GM18498 (cell line): Measurements from ENCODE around the gene PSMC3IP.
A peak's percentile ranks its signal among the peaks of the same experiment; 100 is the strongest.

Source experiments
- ATAC-seq: cut with Tn5 transposase; IDR thresholded peaks from one replicate; pipeline ENCODE4 v1.9.1; 2021; ENCODE audit warnings: mild to moderate bottlenecking, moderate library complexity; ENCODE audit not compliant: unreplicated experiment

Gene PSMC3IP

DNA sequence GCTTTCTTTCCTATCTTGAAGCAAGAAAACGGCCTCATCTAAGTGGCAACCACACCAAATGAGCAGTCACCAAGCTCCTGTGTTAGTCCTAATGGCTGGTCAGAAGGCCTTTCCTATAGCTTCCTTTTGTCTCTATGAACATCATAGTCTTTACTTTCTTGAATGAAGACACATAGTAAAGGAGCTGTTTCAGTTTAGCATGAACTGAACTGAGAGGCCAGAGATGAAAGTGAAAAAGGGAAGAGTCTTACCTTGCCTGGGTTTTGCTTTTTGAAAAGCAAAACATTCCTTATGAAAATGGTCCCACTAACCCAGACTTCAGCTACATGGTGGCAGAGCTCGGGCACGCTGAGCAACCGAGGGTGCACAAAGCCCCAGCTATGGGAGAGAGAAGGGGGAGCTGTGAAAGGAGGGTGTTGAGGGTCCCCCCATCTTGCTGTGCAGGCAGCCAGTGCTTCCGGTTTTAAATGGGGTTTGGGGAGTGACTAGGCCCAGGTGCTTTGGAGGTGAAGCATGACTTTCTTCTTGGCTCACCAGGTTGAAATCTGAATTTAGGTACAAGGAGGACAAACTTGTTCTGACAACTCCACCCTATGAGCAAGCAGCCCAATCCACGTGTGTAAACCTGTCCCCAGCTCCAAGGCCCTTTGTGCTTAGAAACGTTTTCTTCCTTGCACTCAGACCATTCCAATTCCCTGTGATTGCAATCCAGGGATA, 9.1 kb upstream of the PSMC3IP start:
- peak; percentile 69 for ATAC-seq

GRCh38 chr17:42585353-42585752, 7.8 kb upstream of the PSMC3IP start:
- no peak for ATAC-seq

DNA sequence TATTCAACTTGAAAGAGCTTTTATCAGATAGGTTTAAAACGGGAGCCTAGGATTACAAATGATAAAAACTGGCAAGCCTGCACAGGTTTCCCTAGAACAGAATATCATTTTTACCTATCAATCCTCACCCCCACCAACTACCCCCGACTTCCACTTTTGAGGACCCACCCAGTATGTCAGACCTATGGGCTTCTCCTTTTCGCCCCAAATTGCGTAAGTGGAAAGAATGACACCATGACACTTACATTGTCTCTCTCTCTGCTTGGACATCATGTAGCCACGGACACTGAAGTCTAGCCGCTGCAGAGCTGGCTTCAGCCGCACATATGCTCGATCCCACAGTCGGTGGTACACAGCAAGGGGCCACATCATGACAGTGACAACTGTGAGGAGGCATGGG, 7.4 kb upstream of the PSMC3IP start:
- no peak for ATAC-seq

- ATAC-seq, result no peak
Measured at GRCh38 chr17:42581744-42582270, 4.3 kb upstream of the PSMC3IP start.

- ATAC-seq, result no peak
Measured at GRCh38 chr17:42579794-42580551, 2.4 kb upstream of the PSMC3IP start.

DNA sequence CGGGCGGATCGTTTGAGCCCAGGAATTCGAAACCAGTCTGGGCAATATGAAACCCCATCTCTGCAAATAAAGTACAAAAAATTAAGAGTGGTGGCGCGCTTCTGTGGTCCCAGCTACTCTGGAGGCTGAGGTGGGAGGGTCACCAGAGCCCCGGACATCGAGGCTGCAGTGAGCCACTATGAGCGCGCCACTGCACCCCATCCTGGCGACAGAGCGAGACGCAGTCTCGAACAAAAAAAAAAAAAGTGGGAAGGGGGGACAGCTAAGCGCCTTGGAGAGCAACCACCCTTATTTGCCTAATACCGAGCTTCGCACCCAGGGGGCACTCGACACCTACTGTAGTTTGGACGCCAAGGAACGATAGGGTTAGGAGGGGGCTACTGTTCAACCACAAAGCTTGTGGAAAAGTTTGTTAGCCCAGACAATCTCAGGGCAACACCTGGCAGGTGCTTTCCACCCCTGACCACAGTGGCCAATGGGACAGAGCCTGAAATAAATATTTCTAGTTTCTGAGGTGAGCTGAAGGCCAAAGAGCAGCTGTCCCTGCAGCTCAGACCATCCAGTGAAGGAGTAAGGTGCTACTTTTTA, 847 bp upstream of the PSMC3IP start:
- ATAC-seq, result peak; percentile 58

DNA sequence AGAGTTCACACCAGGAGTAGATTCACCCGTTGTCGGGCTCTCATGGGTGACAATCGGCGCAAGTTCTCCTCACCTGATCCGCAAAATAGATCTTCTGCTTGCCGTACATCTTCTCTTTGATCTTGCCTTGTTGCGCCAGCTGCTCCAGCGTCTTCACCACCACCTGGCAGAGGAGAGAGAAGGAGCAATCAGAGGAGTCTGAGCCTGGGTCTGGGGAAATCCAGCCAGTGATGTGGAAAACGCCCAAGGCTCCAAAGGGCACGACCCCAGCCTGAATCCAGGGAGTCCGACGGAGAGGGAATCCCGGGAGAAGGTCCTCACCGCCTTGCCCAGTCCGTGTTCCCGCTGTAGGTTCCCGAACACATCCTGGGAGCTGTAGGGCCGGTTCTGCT, 393 bp downstream of the PSMC3IP start:
- ATAC-seq, result no peak

DNA sequence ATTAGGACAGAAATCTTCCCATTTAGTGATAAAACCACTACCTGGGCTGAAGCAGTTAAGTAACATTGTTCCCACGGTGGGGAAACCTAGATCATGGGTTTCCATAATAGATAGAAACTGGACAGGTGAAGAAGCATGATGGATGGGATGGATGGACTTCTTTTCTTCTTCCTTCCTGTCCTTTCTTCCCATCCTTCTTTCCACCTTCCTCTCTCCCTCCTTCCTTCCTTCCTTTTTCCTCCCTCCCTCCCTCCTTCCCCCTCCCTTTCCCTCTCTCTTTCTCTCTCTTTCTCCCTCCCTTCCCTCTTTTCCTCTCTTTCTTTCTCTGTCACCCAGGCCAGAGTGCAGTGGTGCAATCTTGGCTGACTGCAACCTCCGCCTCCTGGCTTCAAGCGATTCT, 3.1 kb downstream of the PSMC3IP start:
- no peak for ATAC-seq

DNA sequence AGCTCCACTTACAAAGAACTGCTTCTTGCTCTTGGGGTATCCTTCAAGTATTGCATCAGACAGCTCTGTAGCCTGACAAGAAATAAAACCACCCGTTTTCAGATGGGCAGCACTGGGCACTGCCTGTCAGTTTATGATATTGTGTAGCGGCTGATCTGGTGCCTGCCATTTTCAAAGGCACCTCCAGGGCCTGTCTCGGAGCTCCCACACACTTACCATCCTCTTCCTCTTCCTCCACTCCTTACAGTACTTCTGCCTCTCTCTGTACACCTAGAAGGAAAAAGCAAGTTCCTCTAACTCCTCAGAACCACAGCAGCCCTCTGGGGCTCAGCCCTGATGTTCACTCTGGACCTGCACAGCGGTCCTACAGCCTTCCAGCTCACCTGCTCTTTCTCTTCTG, 4.4 kb downstream of the PSMC3IP start:
- ATAC-seq, result no peak

GRCh38 chr17:42571435-42572225, 5.9 kb downstream of the PSMC3IP start:
- no peak for ATAC-seq

DNA sequence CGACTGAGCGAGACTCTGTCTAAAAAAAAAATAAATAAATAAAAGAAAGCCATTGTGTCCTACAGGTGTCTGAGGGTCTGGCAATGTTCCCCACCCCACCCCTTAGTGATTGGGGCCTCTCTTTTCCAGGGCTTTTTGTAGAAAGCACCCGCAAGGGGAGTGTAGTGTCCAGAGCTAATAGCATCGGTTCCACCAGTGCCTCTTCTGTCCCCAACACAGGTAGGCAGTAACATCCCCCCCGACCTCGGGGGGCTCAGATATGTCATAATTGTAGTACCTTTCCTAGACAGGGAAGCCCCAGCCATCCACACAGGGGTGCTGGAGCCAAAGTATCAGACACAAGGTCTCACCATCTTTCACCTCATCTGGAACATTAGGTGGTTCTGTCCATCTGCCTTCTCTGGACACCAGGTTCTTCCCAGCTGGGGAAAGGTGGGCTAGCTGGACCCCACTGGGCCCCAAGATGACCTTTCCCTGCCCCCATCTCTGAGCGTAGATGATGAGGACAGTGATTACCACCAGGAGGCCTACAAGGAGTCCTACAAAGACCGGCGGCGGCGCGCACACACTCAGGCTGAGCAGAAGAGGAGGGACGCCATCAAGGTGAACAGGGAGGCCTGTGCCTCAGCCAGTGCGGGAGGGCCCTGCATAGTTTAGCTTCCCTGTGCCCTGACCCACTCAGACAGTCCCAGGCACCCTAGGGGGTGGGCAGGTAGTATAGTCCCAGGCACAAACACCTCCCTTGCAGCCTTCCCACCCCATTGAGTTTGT, 9.0 kb downstream of the PSMC3IP start:
- no peak for ATAC-seq

DNA sequence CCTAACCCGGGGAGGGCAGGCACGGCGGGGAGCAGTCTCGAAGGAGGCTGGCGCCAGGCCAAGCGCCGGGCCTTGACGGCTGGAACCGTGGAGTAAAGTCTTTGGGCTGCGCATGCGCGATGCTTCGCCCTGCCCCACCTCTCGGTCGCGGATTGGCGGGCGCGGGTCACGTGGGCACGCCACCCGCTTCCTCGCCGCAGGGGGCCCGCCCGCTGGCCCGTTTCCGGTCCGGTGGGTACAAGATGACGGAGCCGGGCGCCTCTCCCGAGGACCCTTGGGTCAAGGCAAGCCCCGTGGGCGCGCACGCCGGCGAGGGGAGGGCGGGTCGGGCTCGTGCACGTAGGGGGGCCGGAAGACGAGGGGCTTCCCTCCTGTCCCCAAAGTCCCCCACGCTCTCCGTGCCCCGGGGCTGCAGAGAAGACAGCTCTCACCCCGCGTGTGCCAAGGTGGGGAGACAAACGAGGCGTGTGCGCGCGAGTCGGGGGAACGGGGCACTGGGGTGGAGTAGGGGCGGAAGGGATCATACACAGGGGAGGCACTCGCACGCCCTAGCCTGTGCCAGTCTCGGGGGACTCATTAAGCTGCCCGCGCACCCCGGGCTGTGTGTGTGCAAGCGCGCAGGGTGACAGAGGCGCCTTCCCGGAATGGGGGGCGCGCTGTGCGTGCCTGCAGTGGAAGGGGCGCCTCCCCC, 10.5 kb downstream of the PSMC3IP start, which contains the start of gene MLX:
MLX (plus strand) TSS at position 218 of the 691 bp plus-strand sequence; CDS start at position 243, 25 bp downstream.
- peak; percentile 72 for ATAC-seq

DNA sequence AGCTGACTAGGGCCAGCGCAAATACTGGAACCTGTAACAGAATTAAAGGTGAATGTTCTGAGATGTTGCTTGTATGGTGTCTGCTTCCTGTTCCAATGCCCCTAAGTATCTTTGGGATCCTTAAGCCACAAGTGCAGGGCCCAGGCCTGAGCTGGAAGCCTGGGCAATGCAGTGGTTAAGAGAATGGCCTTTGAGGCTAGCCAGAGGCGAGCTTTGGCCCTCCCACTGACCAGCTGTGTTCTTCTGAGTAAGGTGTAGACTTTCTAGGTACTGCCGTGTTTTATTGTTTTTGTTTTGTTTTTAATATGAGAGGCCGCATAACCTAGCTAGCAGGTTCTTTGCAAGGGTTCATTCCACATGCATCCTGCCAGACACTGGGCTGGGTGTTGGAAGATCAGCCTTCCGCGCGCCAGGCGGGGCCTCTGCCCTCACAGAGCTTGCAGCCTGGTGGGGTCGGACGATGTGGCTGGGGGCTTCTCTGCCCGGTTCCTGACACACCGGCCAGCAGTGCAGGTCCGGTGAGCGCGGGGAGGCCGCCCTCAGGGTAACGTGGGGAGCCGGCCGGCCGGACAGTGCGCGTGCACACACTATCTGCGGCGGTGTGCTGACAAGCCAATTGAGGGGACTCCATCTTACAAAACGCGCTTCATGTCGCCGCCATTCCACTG, 11.2 kb downstream of the PSMC3IP start:
- no peak for ATAC-seq

- ATAC-seq, result no peak
Measured at GRCh38 chr17:42565523-42566214, 11.9 kb downstream of the PSMC3IP start.

- ATAC-seq, result no peak
Measured at GRCh38 chr17:42564815-42565522, 12.6 kb downstream of the PSMC3IP start.

DNA sequence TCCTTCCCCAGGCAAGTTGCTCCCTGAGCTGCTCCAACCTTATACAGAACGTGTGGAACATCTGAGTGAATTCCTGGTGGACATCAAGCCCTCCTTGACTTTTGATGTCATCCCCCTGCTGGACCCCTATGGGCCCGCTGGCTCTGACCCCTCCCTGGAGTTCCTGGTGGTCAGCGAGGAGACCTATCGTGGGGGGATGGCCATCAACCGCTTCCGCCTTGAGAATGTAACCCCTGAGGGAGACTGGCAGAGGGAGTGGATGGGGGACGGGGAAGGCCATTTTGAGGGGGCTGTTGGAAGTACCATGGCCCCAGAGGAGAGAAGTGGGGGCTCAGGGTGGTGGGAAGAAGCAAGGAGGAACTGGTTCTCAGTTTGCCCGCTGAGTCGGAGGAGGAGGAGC, 13.6 kb downstream of the PSMC3IP start:
- ATAC-seq, result no peak

- no peak for ATAC-seq
Measured at GRCh38 chr17:42563543-42563942, 14.0 kb downstream of the PSMC3IP start.

- ATAC-seq, result no peak
Measured at GRCh38 chr17:42563143-42563509, 14.4 kb downstream of the PSMC3IP start.
